Body of pancreas (tissue), 4 donors: ENCODE measurements around the gene GRIK3. TPM values are rescaled to one million over a fixed set of nuclear protein-coding genes. Genes with fewer than 3 reads are reported as not detected.

Experiments used
- ATAC-seq: fragments of 150-250 bp; one replicate; pipeline ENCODE4 v1.9.1; 2016
- DNase-seq, 4 donors: peaks; one replicate each; pipeline ENCODE4 v3.0.0-alpha.2; 2019
- H3K27ac ChIP-seq, 4 donors: fragments of 200-600 bp; sonication (generic); 1 replicate in 3 of 4; 2 replicates in 1 of 4; pipeline versions ENCODE4 v1.5.1 to v1.6.1; 2016 to 2019; ENCODE audit warnings: mild to moderate bottlenecking in 1 of 4, mixed read lengths in 1 of 4, moderate library complexity in 1 of 4
- H3K27me3 ChIP-seq, 2 donors: fragments of 200-600 bp; sonication (generic); one replicate each; pipeline ENCODE4 v1.6.0; 2016; ENCODE audit warnings: mild to moderate bottlenecking in 1 of 2
- H3K36me3 ChIP-seq, 2 donors: fragments of 200-600 bp; sonication (generic); replicated peaks in 1 of 2; 2 replicates each; pipeline ENCODE4 v1.5.1; 2016; ENCODE audit warnings: low read depth in 2 of 2; ENCODE audit not compliant: insufficient read depth in 1 of 2
- H3K4me1 ChIP-seq: fragments of 200-600 bp; sonication (generic); one replicate; pipeline ENCODE4 v1.6.0; 2016
- H3K4me3 ChIP-seq, 2 donors: fragments of 200-600 bp; sonication (generic); 1 replicate in 1 of 2; 2 replicates in 1 of 2; pipeline ENCODE4 v1.5.1; 2016 to 2019
- H3K9me3 ChIP-seq, 3 donors: fragments of 200-600 bp; sonication (generic); 1 replicate in 2 of 3; 2 replicates in 1 of 3; pipeline ENCODE4 v1.5.1; 2016
- CTCF ChIP-seq, 7 experiments: fragments of 450-650 bp in 4 of 7; fragments of 200-600 bp in 3 of 7; sonication (generic) in 3 of 7; IDR thresholded peaks; one replicate each; pipeline ENCODE4 v1.5.1; 2016 to 2019; ENCODE audit warnings: antibody characterized with exemption in 7 of 7
- POLR2A ChIP-seq, 3 donors: fragments of 450-650 bp; IDR thresholded peaks; one replicate each; pipeline ENCODE4 v1.6.1; 2016; ENCODE audit warnings: antibody characterized with exemption in 3 of 3, mild to moderate bottlenecking in 2 of 3
- WGBS, 2 donors: methylation state at CpG; one replicate each; pipeline ENCODE4 v1.1.5; 2017; 5-methylcytosine and 5-hydroxymethylcytosine counted together
- intact Hi-C: fragments of 100-400 bp; cut with DNase I; formaldehyde crosslinking; loops from one replicate; pipeline ENCODE4 v1.15.1; 2023
- total RNA-seq, 2 donors: library from RNA; depleted of rRNA; stranded (reverse); fragments of >200 nt; gene quantifications; one replicate each; pipeline ENCODE4 v1.1.0, GENCODE V29; 2016

The GRIK3 gene
- total RNA-seq, 2 donors from 2014 or later: under 0.01 to 0.99 TPM

GRCh38 chr1:36761113-36761512, 273.2 kb downstream of the GRIK3 start:
- H3K4me1 ChIP-seq: no peaks in the 10 kb centered on the region
- ATAC-seq (no peak), DNase-seq (no peak)
- no peak for TF ChIP-seq CTCF (IDR thresholded peaks at IDR 0.05)
- no peak for TF ChIP-seq POLR2A (IDR thresholded peaks at IDR 0.05)
- H3K27me3 ChIP-seq: no peaks in the 10 kb centered on the region
- H3K36me3 ChIP-seq: no peaks in the 10 kb centered on the region
- intact Hi-C loops: no loop called here
- no peak overlapping the region for H3K27ac ChIP-seq
- peaks cover 0 to 10% (median 0%) of the 10 kb centered on the region in 3 donors for H3K9me3 ChIP-seq
- no peak overlapping the region for H3K4me3 ChIP-seq

- H3K4me1 ChIP-seq: no peaks in the 10 kb centered on the region
- H3K27ac ChIP-seq: no peak overlapping the region
- ATAC-seq (no peak), DNase-seq (no peak)
- no peak overlapping the region for H3K4me3 ChIP-seq
- H3K36me3 ChIP-seq: no peaks in the 10 kb centered on the region
- H3K27me3 ChIP-seq: no peaks in the 10 kb centered on the region
- WGBS, 2 donors: 55 to 64% methylated on average over 2 to 3 of the region's 3 CpGs
- peaks cover 0 to 10% (median 0%) of the 10 kb centered on the region in 3 donors for H3K9me3 ChIP-seq
- intact Hi-C loops: no loop called here
- no peak for TF ChIP-seq POLR2A (IDR thresholded peaks at IDR 0.05)
- no peak for TF ChIP-seq CTCF (IDR thresholded peaks at IDR 0.05)
Measured at GRCh38 chr1:36760081-36760480, 274.2 kb downstream of the GRIK3 start.

- no peaks in the 10 kb centered on the region for H3K36me3 ChIP-seq
- ATAC-seq (no peak), DNase-seq (no peak)
- H3K27me3 ChIP-seq: no peaks in the 10 kb centered on the region
- peaks cover 0 to 10% (median 0%) of the 10 kb centered on the region in 3 donors for H3K9me3 ChIP-seq
- WGBS, 2 donors: 84 to 92% methylated on average over 5 of the region's 5 CpGs
- intact Hi-C loops: no loop called here
- no peak overlapping the region for H3K27ac ChIP-seq
- TF ChIP-seq POLR2A (IDR thresholded peaks at IDR 0.05): no peak
- no peaks in the 10 kb centered on the region for H3K4me1 ChIP-seq
- no peak overlapping the region for H3K4me3 ChIP-seq
Measured at GRCh38 chr1:36759355-36759754, 275.0 kb downstream of the GRIK3 start.

- 65 to 77% methylated on average over 12 of the region's 12 CpGs for WGBS, 2 donors
- H3K36me3 ChIP-seq: no peaks in the 10 kb centered on the region
- intact Hi-C loops: no loop called here
- ATAC-seq: no peak
- no peak overlapping the region for H3K27ac ChIP-seq
- TF ChIP-seq CTCF (IDR thresholded peaks at IDR 0.05): no peak
- no peak for TF ChIP-seq POLR2A (IDR thresholded peaks at IDR 0.05)
- H3K4me3 ChIP-seq: no peak overlapping the region
- no peaks in the 10 kb centered on the region for H3K27me3 ChIP-seq
- H3K9me3 ChIP-seq: peaks cover 0 to 10% (median 0%) of the 10 kb centered on the region in 3 donors
- no peak for DNase-seq
- no peaks in the 10 kb centered on the region for H3K4me1 ChIP-seq
Measured at GRCh38 chr1:36755303-36756230, 278.7 kb downstream of the GRIK3 start.

- H3K27ac ChIP-seq: no peak overlapping the region
- no peaks in the 10 kb centered on the region for H3K36me3 ChIP-seq
- no peak overlapping the region for H3K4me3 ChIP-seq
- 83% methylated on average over 1 of the region's 1 CpG; no CpG with 5 or more reads in 1 of the 2 donors for WGBS, 2 donors
- intact Hi-C loops: no loop called here
- DNase-seq (no peak), ATAC-seq (no peak)
- no peaks in the 10 kb centered on the region for H3K4me1 ChIP-seq
- no peaks in the 10 kb centered on the region for H3K27me3 ChIP-seq
- H3K9me3 ChIP-seq: peaks cover 0 to 2% (median 0%) of the 10 kb centered on the region in 3 donors
- no peak for TF ChIP-seq POLR2A (IDR thresholded peaks at IDR 0.05)
- TF ChIP-seq CTCF (IDR thresholded peaks at IDR 0.05): no peak
Measured at GRCh38 chr1:36754366-36754765, 279.9 kb downstream of the GRIK3 start.
